HG03439 (cell line): ENCODE data around the gene TRAF2.

Experiments used
- ATAC-seq: cut with Tn5 transposase; IDR thresholded peaks from one replicate; pipeline ENCODE4 v1.9.1; 2021; ENCODE audit warnings: mild to moderate bottlenecking, moderate library complexity; ENCODE audit not compliant: unreplicated experiment

TRAF2 gene

DNA sequence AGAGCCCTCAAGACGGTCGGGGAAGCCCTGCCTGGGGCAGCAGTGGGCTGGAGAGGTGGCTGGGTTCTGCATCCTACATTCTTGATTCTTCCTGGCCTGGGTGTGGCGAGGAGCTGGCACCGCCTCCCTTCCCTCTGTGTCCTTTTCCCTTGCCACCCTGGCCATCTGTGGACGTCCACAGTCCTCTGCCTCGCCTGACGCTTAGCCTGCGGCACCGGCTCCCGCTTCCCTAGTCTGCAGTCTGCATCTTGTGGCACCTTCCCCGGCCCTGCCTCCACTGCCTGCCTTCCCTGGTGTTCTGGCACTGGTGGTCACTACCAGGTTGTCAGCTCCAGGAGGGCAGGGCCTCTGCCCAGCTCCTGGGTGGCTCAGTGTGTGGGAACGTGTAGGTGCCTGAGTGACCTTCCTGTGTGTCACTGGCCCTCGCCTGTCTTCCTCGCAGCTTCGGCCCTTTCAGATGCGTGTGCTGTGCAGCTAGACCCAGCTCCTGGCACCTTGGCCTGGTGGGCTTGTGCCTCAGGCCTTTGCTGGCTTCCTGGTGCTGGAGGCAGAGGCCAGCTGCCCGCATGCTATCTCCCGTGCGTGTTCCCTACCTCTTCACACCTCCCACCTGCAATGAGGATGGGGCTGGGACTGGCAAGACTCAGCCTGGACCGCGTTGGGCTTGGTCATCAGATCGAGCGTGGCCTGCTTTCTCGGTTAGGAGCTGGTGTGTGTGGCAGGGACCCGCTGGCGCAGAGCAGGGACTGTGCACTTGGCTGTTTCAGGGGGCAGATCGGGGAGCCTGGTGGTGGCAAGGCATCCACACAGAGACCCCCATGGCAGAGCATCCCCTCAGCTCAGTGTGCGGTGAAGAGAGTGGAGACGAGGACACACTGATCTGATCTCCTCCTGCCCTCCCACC is 20.9 kb downstream of the TRAF2 start:
- no peak for ATAC-seq

DNA sequence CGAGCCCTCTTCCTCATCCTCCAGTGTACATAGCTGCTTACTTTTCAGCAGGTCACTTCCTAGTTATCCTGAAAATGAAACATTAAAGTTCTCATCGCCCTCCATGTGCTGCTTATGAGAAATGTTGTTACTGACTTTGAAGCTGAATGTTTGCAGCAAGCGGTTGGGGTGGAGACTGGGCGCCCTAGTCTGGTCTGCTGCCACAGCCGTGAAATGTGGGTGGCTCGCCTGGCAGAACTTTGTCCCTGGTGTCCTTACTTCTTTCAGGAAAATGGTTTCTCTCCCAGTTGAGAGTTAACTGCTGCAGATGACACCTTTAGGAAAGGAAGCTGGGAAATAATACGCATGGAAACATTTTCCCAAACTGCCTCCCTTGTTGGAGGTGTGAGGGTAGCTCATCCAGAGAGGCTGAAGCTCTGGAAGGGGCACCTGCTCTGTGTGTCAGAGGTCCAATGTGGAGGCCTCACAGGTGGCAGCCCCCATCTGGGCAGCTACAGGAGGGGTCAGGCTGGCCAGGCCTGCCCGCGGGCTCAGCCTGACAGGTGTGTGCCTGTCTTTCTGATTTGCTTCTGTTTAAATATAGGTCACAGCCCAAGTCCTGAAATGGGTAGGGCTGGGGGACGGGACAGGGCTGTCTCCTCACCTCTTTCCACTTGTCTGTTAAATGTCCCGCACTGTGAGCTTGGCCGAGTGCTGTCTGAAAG is 24.0 kb downstream of the TRAF2 start:
- no peak for ATAC-seq

DNA sequence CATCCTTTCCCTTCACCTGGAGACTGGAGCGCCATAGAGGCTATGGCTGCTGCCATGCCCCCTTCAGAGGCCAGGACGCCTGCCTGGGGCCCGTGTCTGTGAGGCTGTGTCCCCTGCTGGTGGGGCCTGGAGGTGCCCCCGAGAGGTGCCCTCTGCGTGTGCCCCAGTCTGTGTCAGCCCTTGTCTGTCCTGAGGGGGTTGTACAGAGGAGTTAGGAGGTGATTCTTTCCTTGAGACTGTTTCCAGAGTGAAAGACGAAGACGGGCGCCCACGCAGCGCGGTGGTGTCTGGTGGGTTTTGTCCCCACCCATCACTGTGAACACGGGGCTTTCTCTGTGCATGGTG is 24.6 kb downstream of the TRAF2 start:
- no peak for ATAC-seq

DNA sequence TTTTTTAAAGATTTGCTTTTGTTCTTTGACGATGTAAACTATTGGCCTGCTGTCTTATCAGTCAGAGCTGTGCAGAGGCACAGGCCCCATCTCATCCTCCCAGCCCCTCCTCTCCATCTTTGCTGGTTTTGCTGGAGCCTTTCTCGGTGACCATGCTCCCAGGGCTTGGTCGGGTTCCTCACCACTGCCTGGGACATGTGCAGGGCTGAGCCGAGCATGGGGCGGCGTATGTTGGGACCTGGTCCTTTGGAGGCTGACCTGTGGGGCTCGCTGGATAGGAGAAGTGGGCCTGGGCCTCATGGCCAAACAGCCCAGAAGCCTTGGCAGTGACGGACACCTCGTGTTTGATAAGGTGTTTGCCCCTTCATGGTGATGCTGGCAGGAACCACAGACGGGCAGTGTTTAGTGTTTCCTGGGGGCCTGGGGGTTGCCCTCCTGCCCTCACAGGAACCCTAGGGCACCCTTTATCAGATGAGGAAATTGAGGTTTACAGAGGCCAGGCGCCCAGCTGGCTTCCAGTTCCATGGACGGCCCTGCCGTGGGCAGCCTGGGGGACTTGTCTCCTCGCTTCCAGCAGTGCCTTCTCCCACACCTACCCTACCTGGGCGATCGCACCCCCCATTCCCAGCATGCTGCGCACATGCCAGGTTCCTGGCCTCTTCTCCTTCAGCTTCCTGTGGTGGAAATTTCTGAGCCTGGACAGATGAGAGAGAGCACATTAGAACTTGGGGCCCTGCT is 27.6 kb downstream of the TRAF2 start:
- ATAC-seq: no peak

DNA sequence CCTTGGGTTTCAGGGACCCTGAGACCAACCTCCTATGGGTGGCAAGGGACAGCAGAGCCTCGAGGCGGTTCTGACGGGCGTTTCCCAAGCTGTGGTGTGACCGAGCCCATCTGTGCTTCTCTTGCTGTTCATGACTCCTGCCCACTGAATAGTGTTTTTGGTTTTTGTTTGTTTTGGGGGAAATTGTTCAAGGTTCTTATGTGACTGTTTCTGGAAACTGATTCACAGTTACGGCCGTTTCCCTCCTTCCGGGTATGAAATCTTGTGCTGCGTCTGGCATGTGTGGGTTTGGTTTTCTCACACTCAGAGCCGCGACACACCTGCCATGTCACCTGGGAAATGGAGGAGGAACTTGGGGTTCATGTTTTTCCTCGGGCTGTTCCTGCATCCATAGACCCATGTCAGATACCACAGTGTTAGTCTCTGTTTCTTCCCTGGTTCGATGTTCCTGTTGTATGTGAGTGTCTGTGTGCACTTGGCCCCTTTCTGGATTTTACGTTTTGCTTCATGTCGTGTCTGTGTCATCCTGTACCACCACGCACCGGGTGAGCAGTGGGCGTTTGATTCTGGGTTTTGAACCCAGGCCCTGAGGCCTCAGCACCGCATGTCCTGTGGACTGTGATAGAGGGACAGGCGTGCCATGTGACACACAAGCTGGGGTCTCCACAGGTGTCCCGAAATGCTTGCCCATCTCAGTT is 29.5 kb downstream of the TRAF2 start:
- ATAC-seq: no peak

DNA sequence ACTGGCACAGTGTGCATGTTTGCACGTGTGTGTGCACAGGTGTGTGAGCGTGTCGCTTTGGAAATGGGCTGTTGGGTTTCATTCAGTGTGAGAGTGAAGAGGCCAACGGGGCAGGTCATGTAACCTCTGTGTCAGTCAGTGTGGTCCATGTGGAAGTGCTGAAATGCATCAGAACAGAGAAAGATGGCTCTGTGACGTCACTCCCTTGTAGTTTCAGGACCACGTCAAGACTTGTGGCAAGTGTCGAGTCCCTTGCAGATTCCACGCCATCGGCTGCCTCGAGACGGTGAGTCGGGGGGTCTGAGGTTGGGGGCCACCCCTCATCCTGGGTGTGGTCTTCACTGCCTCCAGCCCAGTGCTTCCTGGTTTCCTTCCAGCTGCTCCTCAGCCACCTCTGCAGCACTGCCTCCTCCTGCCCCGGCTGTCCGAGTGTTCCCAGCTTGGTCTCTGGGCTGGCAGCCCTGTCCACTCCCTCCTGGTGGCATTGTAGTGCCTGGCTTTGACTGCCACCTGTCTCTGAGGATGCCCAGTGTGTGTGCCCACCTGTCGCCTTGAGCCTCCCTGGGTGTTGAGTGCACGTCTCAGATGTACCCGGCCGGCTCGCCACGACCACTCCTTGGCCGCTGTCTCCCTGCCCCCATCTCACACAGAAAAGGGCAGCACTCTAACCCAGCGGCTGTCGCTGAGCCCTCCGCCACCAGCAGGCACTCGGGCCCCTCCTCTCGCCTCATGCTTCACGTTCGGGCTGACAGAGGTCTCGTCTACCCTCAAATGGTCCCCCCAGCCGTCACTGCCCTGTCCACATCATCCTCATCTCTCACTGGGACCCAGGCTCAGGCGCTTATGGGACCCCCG is 30.2 kb downstream of the TRAF2 start:
- no peak for ATAC-seq

DNA sequence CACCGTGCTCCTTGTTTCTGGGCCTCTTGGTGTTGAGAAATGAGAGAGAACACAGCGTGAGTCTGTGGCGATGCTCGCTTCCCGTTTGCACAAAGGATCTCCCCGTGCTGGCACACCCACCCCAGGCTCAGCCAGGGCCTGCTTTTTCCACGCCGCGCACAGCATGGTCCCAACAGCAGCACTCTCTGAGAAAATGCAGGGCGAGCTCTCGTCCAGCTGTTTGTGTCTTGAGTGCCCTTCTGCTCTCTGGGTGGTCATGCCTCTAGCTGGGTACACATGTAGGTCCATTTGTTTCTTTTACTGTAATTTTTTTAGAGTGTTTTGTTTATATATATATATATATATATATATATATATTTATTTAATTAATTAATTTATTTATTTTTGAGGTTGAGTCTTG is 31.6 kb downstream of the TRAF2 start:
- no peak for ATAC-seq

DNA sequence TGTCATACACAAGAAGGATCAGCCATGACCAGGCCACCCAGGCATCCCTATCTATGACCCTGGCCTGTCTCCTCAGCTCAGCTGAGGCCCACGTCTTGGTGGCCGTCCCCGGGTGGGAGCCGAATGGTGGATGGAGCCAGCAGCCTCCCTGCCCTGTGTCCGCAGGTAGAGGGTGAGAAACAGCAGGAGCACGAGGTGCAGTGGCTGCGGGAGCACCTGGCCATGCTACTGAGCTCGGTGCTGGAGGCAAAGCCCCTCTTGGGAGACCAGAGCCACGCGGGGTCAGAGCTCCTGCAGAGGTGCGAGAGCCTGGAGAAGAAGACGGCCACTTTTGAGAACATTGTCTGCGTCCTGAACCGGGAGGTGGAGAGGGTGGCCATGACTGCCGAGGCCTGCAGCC is 33.8 kb downstream of the TRAF2 start:
- no peak for ATAC-seq

DNA sequence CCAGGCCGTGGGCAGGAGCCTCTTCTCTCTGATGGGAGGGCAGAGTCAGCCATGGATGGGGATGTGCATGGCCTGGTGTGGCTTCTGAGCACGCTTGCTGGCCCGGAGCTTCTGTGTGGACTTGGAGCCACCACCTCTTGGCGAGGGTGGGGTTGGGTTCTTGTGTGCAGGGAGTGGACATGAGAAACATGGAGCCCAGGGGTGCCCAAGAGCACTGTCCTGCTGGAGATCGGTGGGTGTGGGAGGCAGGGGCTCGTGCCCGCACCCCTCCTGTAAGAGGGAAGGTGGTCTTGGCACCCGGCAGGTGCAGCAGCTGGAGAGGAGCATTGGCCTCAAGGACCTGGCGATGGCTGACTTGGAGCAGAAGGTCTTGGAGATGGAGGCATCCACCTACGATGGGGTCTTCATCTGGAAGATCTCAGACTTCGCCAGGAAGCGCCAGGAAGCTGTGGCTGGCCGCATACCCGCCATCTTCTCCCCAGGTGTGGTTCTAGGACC is 34.5 kb downstream of the TRAF2 start:
- no peak for ATAC-seq

DNA sequence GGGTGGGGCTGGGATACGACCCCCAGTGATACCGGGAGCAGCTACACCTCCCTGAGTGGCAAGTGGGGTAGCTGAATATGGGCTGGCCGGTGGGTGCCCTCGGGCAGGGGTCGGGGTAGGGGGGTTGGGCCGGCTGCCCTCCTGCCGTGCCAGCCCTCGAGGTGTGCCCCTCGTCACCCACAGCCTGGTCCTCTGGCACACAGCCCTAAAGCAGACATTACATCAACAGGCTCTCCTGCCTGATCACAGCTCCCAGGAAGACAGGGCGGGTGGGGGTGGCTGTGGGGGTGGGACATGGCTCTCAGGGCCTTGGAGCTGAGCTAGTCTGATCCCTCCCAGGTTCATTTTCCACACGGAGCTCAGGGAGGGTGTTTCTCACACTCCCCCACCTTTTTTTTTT is 35.0 kb downstream of the TRAF2 start:
- ATAC-seq: no peak

DNA sequence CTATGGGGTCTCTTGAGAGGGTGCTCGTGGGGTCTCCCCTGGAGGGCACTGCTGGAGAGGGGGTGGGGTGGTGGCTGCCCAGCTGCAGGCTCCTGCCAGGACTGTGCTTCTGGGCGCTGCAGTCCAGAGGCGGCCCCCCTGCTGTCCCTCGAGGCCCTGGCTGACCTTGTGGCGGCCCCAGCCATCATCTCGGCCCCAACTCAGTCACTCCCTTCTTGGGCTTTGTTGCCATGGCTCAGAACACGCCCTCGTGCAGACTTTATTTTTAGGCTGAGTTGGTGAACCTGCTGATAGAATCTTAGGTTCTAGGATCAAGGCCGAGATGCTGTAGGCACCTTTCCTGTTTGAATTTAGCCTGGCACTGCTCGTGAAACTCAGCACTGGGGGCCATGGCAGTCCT is 35.4 kb downstream of the TRAF2 start:
- ATAC-seq: no peak

DNA sequence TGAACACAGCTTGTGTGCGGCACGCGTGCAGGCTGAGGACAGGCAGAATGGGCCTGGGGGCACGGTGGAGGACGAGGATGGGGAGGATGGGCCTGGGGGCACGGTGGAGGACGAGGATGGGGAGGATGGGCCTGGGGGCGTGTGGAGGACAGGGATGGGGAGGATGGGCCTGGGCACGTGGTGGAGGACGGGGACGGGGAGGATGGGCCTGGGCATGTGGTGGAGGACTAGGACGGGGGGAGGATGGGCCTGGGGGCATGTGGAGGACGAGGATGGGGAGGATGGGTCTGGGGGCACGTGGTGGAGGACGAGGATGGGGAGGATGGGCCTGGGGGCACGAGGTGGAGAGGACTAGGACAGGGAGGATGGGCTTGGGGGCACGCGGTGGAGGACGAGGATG is 36.2 kb downstream of the TRAF2 start:
- no peak for ATAC-seq

DNA sequence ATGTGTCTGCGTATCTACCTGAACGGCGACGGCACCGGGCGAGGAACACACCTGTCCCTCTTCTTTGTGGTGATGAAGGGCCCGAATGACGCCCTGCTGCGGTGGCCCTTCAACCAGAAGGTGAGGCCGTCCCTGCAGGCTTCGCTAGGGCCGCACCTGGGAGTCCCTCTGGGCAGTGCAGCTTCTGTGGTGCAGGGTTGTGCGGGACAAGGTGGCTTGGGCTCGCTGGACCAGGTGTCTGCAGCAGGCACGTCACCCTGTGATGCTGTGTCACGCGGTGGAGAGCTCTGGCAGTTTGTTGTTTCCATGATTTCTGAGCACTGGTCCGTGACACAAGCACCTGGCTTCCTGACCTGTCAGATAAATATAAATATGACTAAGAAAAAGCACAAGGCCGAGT is 37.6 kb downstream of the TRAF2 start:
- ATAC-seq: no peak

DNA sequence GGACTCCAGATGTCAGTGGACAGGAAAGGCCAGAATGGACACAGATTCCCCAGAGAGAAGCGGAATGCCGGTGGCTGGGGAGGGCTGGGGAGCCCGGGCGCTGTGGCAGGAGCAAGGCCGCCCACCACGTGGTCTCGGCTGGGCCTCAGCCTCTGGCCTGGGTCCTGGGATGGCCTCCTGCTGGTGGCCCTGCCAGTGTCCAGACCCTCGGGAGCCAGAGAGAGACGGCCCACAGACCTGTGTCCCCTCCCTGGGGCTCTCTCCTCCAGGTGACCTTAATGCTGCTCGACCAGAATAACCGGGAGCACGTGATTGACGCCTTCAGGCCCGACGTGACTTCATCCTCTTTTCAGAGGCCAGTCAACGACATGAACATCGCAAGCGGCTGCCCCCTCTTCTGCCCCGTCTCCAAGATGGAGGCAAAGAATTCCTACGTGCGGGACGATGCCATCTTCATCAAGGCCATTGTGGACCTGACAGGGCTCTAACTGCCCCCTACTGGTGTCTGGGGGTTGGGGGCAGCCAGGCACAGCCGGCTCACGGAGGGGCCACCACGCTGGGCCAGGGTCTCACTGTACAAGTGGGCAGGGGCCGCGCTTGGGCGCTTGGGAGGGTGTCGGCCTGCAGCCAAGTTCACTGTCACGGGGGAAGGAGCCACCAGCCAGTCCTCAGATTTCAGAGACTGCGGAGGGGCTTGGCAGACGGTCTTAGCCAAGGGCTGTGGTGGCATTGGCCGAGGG is 39.3 kb downstream of the TRAF2 start:
- ATAC-seq: no peak

DNA sequence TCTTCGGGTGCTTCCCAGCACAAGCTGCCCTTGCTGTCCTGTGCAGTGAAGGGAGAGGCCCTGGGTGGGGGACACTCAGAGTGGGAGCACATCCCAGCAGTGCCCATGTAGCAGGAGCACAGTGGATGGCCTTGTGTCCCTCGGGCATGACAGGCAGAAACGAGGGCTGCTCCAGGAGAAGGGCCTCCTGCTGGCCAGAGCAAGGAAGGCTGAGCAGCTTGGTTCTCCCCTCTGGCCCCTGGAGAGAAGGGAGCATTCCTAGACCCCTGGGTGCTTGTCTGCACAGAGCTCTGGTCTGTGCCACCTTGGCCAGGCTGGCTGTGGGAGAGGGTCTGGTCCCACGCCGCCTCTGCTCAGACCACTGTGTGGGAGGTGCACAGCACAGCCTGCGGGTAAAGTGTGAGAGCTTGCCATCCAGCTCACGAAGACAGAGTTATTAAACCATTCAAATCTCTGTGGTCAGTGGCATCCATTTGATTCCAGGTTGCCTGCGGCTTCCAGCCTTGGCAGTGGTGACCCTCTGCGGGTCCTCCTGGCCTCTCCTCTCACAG is 39.9 kb downstream of the TRAF2 start:
- no peak for ATAC-seq

DNA sequence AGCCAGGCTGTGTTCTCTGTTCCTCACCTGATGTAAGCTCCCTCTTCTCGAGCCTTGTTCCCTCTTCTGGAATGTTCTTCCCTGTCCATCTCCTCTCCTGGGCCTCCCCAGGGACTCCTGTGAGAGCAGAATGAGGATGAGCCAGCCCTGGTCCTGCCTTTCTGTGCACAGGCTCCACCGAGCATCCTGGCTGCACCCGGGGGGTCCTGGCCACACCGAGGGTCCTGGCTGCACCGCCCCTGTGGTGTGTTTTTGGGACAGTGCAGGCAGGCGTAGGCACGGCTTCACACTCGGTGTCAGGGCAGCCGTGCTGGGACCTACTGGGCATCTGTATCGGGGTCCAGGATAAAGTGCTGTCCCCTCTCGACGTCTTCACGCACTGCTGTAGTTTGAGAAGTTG is 40.4 kb downstream of the TRAF2 start:
- ATAC-seq: no peak

DNA sequence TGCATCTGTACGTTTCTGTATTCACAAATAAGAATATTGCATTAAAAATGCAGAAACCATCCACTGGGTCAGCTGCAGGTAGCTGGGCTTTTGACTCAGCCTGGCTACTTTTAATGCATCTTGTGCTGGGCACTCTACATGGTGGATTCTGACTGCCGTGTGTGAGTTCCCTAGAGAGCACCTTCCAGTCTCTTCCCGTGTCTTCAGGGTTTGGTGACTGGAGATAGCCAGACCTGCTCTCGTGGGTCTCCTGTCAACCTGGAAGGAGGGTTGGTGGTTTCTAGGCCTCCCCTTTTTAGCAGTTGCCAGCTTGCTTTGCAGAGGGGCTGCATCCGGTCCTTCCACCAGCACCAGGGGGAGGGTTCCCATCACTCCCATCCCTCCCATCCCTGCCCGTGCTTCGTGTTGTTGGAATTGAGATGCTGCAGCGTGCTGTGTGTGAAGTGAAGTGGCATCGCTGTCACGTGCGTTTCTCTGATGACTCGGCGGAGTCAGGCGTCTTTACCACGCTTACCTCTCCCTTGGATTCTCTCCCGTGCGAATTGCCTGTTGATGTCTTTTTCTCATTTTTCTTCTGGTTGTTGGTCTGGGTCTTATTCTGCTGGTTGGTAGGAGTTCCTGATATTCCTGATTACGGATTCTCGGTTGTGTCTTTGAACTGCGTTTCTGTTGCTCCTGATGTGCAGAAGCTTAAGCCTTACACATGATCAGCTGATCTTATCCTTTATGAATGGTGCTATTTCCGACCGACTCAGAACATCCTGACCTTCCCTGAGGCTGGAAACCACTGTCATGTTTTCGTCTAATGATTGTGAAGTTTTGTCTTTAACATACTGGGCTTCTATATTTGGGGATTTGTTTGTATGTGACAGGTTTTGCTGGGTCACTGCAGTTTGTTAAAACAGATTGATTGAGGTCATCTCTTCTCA is 41.3 kb downstream of the TRAF2 start:
- ATAC-seq: no peak

DNA sequence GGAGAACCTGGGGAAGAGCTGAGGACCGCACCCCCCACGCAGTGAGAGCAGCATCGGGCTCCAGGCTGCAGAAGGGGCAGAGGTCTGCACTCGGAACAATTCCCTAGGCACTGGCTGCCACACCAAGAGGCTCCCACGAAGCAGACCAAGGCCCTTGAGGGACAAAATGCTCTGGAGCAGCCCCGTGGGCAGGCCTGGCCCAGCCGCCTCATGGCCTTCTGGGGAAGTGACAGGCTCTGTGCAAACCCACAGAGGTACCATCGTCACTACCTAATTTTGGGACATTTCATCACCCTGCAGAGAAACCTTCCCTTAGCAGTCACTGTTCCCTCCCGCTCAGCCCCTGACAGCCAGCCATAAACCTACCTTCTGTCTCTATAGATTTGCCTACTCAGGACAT is 42.3 kb downstream of the TRAF2 start:
- no peak for ATAC-seq
